AG09319 (cell line): ENCODE results near the gene IKZF3.

Source experiments
- DNase-seq: peaks from one replicate; pipeline ENCODE4 v3.0.0-alpha.2; 2010; ENCODE audit warnings: low read depth; ENCODE audit errors: extremely low read depth
- CTCF ChIP-seq: IDR thresholded peaks from 2 replicates; pipeline ENCODE4 v1.5.1; 2011; ENCODE audit warnings: low read depth, mild to moderate bottlenecking, inconsistent platforms, low read length, moderate library complexity

IKZF3 gene

DNA sequence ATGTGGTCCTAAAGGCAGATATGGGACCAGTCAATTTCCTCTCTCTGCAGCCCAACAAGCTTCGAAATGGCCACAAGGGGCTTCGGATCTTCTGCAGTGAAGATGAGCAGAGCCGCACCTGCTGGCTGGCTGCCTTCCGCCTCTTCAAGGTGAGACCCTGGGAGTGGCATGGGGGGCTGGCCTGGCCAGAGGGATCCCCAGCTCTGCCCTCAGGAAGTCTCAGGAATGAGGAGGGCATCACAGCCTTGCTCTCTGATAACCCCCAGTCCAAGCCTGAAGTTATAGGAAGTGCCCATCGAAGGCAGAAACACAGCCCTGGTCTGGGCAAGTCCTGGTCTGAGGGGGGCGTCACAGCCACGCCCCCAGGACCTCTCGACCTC, 119.3 kb downstream of the IKZF3 start:
- DNase-seq, result no peak

GRCh38 chr17:39744075-39744835, 119.9 kb downstream of the IKZF3 start:
- TF ChIP-seq CTCF, result no peak
- no peak for DNase-seq

More for the DNA sequence above, 119.3 kb downstream of the IKZF3 start:
- no peak for TF ChIP-seq CTCF

DNA sequence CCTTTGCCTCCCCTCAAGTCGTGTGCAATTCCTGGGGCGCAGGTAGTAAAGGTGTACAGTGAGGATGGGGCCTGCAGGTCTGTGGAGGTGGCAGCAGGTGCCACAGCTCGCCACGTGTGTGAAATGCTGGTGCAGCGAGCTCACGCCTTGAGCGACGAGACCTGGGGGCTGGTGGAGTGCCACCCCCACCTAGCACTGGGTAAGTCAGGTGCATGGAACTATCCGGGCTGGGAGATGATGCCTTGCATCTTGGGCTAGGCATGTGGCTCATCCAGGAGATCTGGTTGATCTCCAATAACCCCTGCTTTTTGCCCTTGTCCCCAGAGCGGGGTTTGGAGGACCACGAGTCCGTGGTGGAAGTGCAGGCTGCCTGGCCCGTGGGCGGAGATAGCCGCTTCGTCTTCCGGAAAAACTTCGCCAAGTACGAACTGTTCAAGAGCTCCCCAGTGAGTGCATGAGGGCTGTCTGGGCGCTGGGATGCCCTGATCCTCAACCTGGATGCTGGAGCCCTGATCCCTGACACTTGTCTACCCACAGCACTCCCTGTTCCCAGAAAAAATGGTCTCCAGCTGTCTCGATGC, 121.2 kb downstream of the IKZF3 start:
- DNase-seq, result no peak
- TF ChIP-seq CTCF, result no peak

DNA sequence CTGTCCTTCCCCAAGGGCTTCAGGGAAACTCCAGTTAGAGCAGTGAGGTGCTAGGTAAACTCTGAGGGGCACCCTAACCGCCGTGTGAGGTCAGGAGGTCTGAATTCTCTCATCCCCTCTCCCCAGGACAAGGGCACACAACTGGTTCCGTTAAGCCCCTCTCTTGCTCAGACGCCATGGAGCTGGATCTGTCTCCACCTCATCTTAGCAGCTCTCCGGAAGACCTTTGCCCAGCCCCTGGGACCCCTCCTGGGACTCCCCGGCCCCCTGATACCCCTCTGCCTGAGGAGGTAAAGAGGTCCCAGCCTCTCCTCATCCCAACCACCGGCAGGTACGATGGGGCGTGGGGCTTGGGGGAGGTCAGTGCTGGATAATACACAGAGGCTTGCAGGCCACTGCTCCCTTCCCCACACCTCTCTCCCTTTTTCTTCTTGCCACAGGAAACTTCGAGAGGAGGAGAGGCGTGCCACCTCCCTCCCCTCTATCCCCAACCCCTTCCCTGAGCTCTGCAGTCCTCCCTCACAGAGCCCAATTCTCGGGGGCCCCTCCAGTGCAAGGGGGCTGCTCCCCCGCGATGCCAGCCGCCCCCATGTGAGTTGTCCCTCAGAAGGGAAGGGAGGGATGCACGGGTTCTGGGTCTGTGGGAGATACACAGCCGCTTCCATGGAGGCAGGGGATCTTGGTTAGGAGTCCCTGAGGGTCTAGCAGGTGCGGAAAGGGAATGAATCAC, 121.8 kb downstream of the IKZF3 start:
- no peak for TF ChIP-seq CTCF

DNA sequence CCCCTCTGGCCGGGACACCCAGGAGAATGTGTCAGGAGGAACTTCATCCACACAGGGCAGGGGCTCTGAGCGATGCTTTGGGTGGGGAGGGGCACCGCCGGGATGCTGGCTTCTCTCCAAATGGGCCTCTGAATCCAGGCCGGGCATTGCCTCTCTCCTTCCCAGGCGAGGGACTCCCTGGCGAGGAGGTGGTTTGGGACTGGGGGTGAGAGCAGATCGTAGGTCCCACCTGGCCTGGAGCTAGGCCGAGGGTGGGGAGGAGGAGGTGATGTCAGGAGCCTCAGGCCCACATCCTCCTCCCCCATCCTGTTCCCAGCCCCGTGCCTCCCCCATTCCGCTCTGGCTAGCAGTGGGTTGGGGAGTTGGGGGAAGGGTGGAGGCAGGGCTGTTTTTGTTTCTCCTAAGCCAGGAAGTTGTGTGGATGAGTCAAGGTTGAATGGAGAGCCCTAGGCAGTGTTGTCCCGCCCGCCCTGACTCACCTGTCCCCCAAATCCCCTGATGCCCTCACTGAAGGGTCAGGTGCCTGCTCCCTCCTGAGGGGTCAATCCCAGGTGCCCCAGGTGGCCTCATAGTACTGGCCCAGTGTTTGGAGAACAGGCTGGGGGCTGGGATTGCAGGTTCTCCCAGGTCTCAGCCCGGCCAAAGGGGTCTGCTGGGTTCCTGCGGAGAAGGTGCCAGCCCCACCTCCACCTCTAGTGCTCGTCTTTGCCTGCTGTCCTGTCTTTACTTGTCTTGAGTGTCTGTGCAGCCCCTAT, 123.6 kb downstream of the IKZF3 start:
- TF ChIP-seq CTCF, result no peak
- DNase-seq, result no peak

More for the DNA sequence above, 121.8 kb downstream of the IKZF3 start:
- no peak for DNase-seq

DNA sequence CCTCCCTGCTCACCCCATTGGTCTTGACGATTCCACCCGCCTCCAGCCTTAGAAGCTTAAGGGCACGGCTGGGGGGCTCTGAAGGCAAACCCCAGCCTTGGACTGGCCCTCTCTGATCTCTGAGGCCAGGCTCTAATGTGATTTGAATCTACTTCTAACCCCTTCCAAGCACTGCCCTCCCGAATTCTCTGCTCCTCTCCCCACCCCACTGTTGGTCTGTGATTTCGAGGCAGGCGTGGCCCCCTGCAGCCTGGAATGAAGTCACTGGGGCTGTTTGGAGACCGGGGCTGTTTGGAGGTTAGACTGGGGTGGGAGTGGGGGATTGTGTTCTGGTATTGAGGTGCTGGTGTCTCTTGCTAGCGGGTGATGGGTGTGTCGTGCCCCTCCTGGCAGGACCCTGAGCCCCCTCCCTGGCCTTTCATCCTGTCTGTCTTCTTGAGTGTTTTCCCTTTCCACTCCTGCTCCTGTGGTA, 124.2 kb downstream of the IKZF3 start:
- no peak for DNase-seq
- TF ChIP-seq CTCF, result no peak
